A673 (cell line): ENCODE results near the gene TSPYL4. TPM values are rescaled to one million over a fixed set of nuclear protein-coding genes. Genes with fewer than 3 reads are reported as not detected.

Source experiments
- BruUV-seq: library from RNA; stranded (reverse); fragments of 400-500 nt; replicated peaks from 2 replicates; lab custom pipeline; 2021; lab: Mats Ljungman, UMichigan
- CTCF ChIA-PET: fragments of 300-600 bp; sonication (Branson Sonifier 250); formaldehyde crosslinking; loops from one replicate; lab custom pipeline; 2022; ENCODE audit warnings: antibody characterized with exemption; lab: Charles Lee
- POLR2A ChIA-PET: fragments of 300-600 bp; sonication (Branson Sonifier 250); formaldehyde crosslinking; loops from one replicate; lab custom pipeline; 2022; ENCODE audit warnings: antibody characterized with exemption; ENCODE audit not compliant: low non-redundant PET; lab: Charles Lee
- DNase-seq: peaks from one replicate; pipeline ENCODE4 v3.0.0-alpha.2; 2015; ENCODE audit warnings: low spot score
- H3K27ac ChIP-seq: fragments of 200-600 bp; sonication (generic); 2 replicates; pipeline ENCODE4 v1.5.1; 2016; ENCODE audit warnings: mixed run types, low read depth, mild to moderate bottlenecking, mixed read lengths, antibody characterized with exemption, low read length; ENCODE audit not compliant: poor library complexity, severe bottlenecking
- H3K27me3 ChIP-seq: fragments of 200-600 bp; sonication (generic); replicated peaks from 2 replicates; pipeline ENCODE4 v1.6.1; 2017; ENCODE audit warnings: mixed run types, low read depth, mild to moderate bottlenecking, mixed read lengths, antibody characterized with exemption, low read length; ENCODE audit not compliant: insufficient read depth, poor library complexity
- H3K36me3 ChIP-seq: fragments of 200-600 bp; sonication (generic); 2 replicates; pipeline ENCODE4 v1.6.1; 2016; ENCODE audit warnings: mixed run types, mild to moderate bottlenecking, mixed read lengths, antibody characterized with exemption, low read length; ENCODE audit not compliant: insufficient read depth, poor library complexity, severe bottlenecking
- H3K4me1 ChIP-seq: fragments of 200-600 bp; sonication (generic); 2 replicates; pipeline ENCODE4 v1.6.1; 2017; ENCODE audit warnings: mixed run types, mild to moderate bottlenecking, mixed read lengths, antibody characterized with exemption, low read length; ENCODE audit not compliant: insufficient read depth, poor library complexity, severe bottlenecking
- H3K4me3 ChIP-seq: fragments of 200-600 bp; sonication (generic); 2 replicates; pipeline ENCODE4 v1.5.1; 2016; ENCODE audit warnings: low read depth, mixed run types, mild to moderate bottlenecking, mixed read lengths, low read length; ENCODE audit not compliant: poor library complexity, severe bottlenecking
- H3K9me3 ChIP-seq: fragments of 200-600 bp; sonication (generic); 2 replicates; pipeline ENCODE4 v1.6.1; 2016; ENCODE audit warnings: mixed run types, low read depth, mild to moderate bottlenecking, mixed read lengths, antibody characterized with exemption, low read length; ENCODE audit not compliant: poor library complexity, severe bottlenecking
- CTCF ChIP-seq: fragments of 300-800, 200-600 bp; sonication (generic); conservative IDR thresholded peaks from 2 replicates; pipeline ENCODE4 v1.5.1; 2017; ENCODE audit warnings: low read depth, mild to moderate bottlenecking, antibody characterized with exemption, low read length, moderate library complexity, mixed read lengths
- EZH2 ChIP-seq: fragments of 200-600 bp; sonication (generic); IDR thresholded peaks from 2 replicates; pipeline ENCODE4 v1.6.1; 2017; ENCODE audit warnings: borderline replicate concordance, low read depth, mild to moderate bottlenecking, mixed read lengths, antibody characterized with exemption, low read length; ENCODE audit not compliant: poor library complexity, severe bottlenecking
- intact Hi-C: fragments of 100-400 bp; cut with micrococcal nuclease; formaldehyde crosslinking; loops from one replicate; pipeline ENCODE4 v1.10.0; 2022; ENCODE audit not compliant: unreplicated experiment
- total RNA-seq: library from RNA; stranded (reverse); gene quantifications from 2 replicates; pipeline ENCODE4 v1.2.3, GENCODE V29; 2021

The TSPYL4 gene
- total RNA-seq, 1 experiment from 2014 or later, result 17.2 TPM

- intact Hi-C loops, result no loop called here
- POLR2A ChIA-PET, result no interaction called here
- no peaks in the 10 kb centered on the region for H3K27me3 ChIP-seq
- TF ChIP-seq CTCF (no peak), EZH2 (no peak)
- H3K9me3 ChIP-seq, result no peaks in the 10 kb centered on the region
- DNase-seq, result no peak
- H3K4me3 ChIP-seq, result no peak overlapping the region
- no peaks in the 10 kb centered on the region for H3K36me3 ChIP-seq
- H3K27ac ChIP-seq, result no peak overlapping the region
- H3K4me1 ChIP-seq, result peaks cover 26% of the 10 kb centered on the region
- CTCF ChIA-PET, result interaction anchor here (1.0 kb wide), 1 partner anchor 11 kb away, joined by 3 read pairs; no protein-coding TSS in a partner anchor
- no TSS peak for BruUV-seq
Measured at GRCh38 chr6:116256694-116257093, 2.8 kb upstream of the TSPYL4 start.

GRCh38 chr6:116255246-116255800, 1.4 kb upstream of the TSPYL4 start:
- intact Hi-C loops, result no loop called here
- BruUV-seq, result no TSS peak
- H3K27ac ChIP-seq, result peak overlapping the region; percentile 98
- no peak for DNase-seq
- CTCF ChIA-PET, result no interaction called here
- H3K36me3 ChIP-seq, result no peaks in the 10 kb centered on the region
- TF ChIP-seq EZH2 (no peak), CTCF (no peak)
- no peaks in the 10 kb centered on the region for H3K27me3 ChIP-seq
- peaks cover 38% of the 10 kb centered on the region for H3K4me1 ChIP-seq
- H3K9me3 ChIP-seq, result no peaks in the 10 kb centered on the region
- peak overlapping the region; percentile 81 for H3K4me3 ChIP-seq
- POLR2A ChIA-PET, result no interaction called here

- CTCF ChIA-PET, result no interaction called here
- POLR2A ChIA-PET, result no interaction called here
- TF ChIP-seq EZH2 (no peak), CTCF (no peak)
- BruUV-seq, result TSS peak; percentile 89
- H3K4me1 ChIP-seq, result peaks cover 38% of the 10 kb centered on the region
- H3K36me3 ChIP-seq, result no peaks in the 10 kb centered on the region
- H3K9me3 ChIP-seq, result no peaks in the 10 kb centered on the region
- H3K4me3 ChIP-seq, result peak overlapping the region; percentile 81
- peak overlapping the region; percentile 98 for H3K27ac ChIP-seq
- intact Hi-C loops, result no loop called here
- no peaks in the 10 kb centered on the region for H3K27me3 ChIP-seq
- no peak for DNase-seq
Measured at GRCh38 chr6:116254297-116255056, 602 bp upstream of the TSPYL4 start.
